ENCODE measurements around the gene ANAPC7. TPM values are rescaled to one million over a fixed set of nuclear protein-coding genes. Genes with fewer than 3 reads are reported as not detected.

Gene ANAPC7
- total and polyA plus RNA-seq, 9 of the 15 experiments (the other 6 are each of a cell fraction or from before 2014, with no cell fraction given): 46.7 to 158 (median 109) TPM

DNA sequence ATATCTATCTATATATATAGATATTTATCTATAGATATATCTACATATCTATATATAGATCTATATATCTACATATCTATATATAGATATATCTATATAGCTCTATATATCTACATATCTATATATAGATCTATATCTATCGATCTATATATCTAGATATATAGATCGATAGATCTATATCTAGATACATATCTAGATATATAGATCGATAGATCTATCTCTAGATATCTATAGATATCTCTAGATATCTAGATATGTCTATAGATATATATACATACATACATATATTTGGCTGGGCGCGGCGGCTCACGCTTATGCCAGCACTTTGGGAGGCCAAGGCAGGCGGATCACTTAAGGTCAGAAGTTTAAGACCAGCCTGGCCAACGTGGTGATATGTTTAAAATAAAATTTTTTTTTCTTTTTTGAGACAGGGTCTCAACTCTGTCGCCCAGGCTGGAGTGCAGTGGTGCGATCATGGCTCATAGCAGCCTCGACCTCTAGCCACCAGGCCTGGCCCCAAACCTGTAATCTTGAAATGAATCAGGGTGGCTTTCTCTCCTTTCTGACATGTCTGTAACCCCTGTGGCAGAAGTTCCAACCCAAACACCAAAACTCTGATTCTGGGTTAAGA lies 28.6 kb upstream of the ANAPC7 start:
- WGBS (ENCODE audit: insufficient coverage, low coverage, missing lambda C conversion rate): 56% methylated on average over 12 of the region's 12 CpGs
- no peak overlapping the region for H3K4me2 ChIP-seq (ENCODE audit: insufficient read depth, low read length)
- H3K4me3 ChIP-seq: no peak overlapping the region
- TF ChIP-seq TEAD2 (tag; IDR thresholded peaks at IDR 0.05): no peak
- no peak for TF ChIP-seq ARID2 (IDR thresholded peaks at IDR 0.05)
- TF ChIP-seq ADNP (tag; IDR thresholded peaks at IDR 0.05): peak; percentile 17; the same call in 1 of the 2 replicates
- TF ChIP-seq, protein P1, sequence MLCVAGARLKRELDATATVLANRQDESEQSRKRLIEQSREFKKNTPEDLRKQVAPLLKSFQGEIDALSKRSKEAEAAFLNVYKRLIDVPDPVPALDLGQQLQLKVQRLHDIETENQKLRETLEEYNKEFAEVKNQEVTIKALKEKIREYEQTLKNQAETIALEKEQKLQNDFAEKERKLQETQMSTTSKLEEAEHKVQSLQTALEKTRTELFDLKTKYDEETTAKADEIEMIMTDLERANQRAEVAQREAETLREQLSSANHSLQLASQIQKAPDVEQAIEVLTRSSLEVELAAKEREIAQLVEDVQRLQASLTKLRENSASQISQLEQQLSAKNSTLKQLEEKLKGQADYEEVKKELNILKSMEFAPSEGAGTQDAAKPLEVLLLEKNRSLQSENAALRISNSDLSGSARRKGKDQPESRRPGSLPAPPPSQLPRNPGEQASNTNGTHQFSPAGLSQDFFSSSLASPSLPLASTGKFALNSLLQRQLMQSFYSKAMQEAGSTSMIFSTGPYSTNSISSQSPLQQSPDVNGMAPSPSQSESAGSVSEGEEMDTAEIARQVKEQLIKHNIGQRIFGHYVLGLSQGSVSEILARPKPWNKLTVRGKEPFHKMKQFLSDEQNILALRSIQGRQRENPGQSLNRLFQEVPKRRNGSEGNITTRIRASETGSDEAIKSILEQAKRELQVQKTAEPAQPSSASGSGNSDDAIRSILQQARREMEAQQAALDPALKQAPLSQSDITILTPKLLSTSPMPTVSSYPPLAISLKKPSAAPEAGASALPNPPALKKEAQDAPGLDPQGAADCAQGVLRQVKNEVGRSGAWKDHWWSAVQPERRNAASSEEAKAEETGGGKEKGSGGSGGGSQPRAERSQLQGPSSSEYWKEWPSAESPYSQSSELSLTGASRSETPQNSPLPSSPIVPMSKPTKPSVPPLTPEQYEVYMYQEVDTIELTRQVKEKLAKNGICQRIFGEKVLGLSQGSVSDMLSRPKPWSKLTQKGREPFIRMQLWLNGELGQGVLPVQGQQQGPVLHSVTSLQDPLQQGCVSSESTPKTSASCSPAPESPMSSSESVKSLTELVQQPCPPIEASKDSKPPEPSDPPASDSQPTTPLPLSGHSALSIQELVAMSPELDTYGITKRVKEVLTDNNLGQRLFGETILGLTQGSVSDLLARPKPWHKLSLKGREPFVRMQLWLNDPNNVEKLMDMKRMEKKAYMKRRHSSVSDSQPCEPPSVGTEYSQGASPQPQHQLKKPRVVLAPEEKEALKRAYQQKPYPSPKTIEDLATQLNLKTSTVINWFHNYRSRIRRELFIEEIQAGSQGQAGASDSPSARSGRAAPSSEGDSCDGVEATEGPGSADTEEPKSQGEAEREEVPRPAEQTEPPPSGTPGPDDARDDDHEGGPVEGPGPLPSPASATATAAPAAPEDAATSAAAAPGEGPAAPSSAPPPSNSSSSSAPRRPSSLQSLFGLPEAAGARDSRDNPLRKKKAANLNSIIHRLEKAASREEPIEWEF (CRISPR knock-in tag; IDR thresholded peaks at IDR 0.05): peak; percentile 98
- TF ChIP-seq, protein P2, sequence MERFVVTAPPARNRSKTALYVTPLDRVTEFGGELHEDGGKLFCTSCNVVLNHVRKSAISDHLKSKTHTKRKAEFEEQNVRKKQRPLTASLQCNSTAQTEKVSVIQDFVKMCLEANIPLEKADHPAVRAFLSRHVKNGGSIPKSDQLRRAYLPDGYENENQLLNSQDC (CRISPR knock-in tag; IDR thresholded peaks at IDR 0.05): no peak
- no peak for TF ChIP-seq FOXJ3 (CRISPR knock-in tag; IDR thresholded peaks at IDR 0.05)
- TF ChIP-seq, protein P3, sequence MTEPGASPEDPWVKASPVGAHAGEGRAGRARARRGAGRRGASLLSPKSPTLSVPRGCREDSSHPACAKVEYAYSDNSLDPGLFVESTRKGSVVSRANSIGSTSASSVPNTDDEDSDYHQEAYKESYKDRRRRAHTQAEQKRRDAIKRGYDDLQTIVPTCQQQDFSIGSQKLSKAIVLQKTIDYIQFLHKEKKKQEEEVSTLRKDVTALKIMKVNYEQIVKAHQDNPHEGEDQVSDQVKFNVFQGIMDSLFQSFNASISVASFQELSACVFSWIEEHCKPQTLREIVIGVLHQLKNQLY (CRISPR knock-in tag; conservative IDR thresholded peaks at IDR 0.05): no peak
- TF ChIP-seq HDAC3 (IDR thresholded peaks at IDR 0.05; ENCODE audit: borderline replicate concordance, partially characterized antibody): no peak
- no peak for TF ChIP-seq KLF13 (tag; IDR thresholded peaks at IDR 0.05; ENCODE audit: borderline replicate concordance, low read depth)
- no peak for TF ChIP-seq HOXB6 (CRISPR knock-in tag; IDR thresholded peaks at IDR 0.05; ENCODE audit: borderline replicate concordance)
- TF ChIP-seq ZNF41 (CRISPR knock-in tag; conservative IDR thresholded peaks at IDR 0.05): no peak
- no peak for TF ChIP-seq ZNF699 (CRISPR knock-in tag; IDR thresholded peaks at IDR 0.05; ENCODE audit: insufficient replicate concordance)
- TF ChIP-seq ZNF77 (CRISPR knock-in tag; IDR thresholded peaks at IDR 0.05): no peak
- TF ChIP-seq, protein P4, sequence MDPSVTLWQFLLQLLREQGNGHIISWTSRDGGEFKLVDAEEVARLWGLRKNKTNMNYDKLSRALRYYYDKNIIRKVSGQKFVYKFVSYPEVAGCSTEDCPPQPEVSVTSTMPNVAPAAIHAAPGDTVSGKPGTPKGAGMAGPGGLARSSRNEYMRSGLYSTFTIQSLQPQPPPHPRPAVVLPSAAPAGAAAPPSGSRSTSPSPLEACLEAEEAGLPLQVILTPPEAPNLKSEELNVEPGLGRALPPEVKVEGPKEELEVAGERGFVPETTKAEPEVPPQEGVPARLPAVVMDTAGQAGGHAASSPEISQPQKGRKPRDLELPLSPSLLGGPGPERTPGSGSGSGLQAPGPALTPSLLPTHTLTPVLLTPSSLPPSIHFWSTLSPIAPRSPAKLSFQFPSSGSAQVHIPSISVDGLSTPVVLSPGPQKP (CRISPR knock-in tag; IDR thresholded peaks at IDR 0.05): no peak

More for the DNA sequence above, 28.6 kb upstream of the ANAPC7 start:
- Histone ChIP-seq H2AFZ (ENCODE audit: low read depth, low read length) (no peak overlapping the region), H3K9me3 (replicated peaks; ENCODE audit: control insufficient read depth, insufficient read depth, low read depth, low read length) (no peaks in the 10 kb centered on the region), H3K36me3 (ENCODE audit: control insufficient read depth, insufficient read depth, low read length) (peaks cover 19% of the 10 kb centered on the region; the same call in 2 of the 3 replicates), H3K4me1 (replicated peaks in 1 of 2; ENCODE audit: control insufficient read depth in 2 of 2, insufficient read depth in 2 of 2, low read length in 2 of 2) (peaks cover 0 to 11% of the 10 kb centered on the region in 2 experiments; a peak in 2 of 5 replicates), H4K20me1 (replicated peaks; ENCODE audit: control insufficient read depth, insufficient read depth, low read length) (no peaks in the 10 kb centered on the region), H3K27ac (ENCODE audit: extremely low read depth, low read depth, low read length) (peak overlapping the region; percentile 40; the same call in 1 of the 3 replicates), H3K27me3 (ENCODE audit: control insufficient read depth in 2 of 2, insufficient read depth in 2 of 2, low read length in 2 of 2) (no peaks in the 10 kb centered on the region), H3K9me1 (ENCODE audit: control insufficient read depth, insufficient read depth, low read length) (no peaks in the 10 kb centered on the region), H3K9ac (ENCODE audit: insufficient read depth in 1 of 2, low read depth in 2 of 2, low read length in 2 of 2) (peak overlapping the region in 1 of 2 experiments; percentile 81; a peak in 1 of 4 replicates), H3K79me2 (ENCODE audit: control insufficient read depth, insufficient read depth, low read length) (no peaks in the 10 kb centered on the region)
- intact Hi-C loops (cut with micrococcal nuclease): loop anchor here (1.0 to 5.0 kb wide), 3 partner anchors 45 to 332 kb away; no protein-coding TSS in a partner anchor
- CTCF ChIA-PET (ENCODE audit: low intra/inter-chr PET ratio): interaction anchor here (0.6 to 1.6 kb wide), 3 partner anchors 77 to 332 kb away, joined by 4 to 11 read pairs (median 7); no protein-coding TSS in a partner anchor
- POLR2A ChIA-PET: interaction anchor here (0.6 to 1.8 kb wide), 16 partner anchors 11 to 1343 kb away, joined by 3 to 26 read pairs (median 5); partner anchors contain the start of genes ANAPC7, ARPC3 and ATP2A2
- FAIRE-seq: no peak
- ATAC-seq: no peak
- in situ Hi-C loops (cut with MboI): loop anchor here (5.0 kb wide), 1 partner anchor 65 kb away; no protein-coding TSS in a partner anchor
- BruUV-seq (replicated peaks): no TSS peak
- no peak for DNase-seq (ENCODE audit: extremely low read depth in 1 of 4, low spot score in 3 of 4)
